IPS DF 6.9 (cell line): ENCODE results near the gene CCP110.

Source experiments
- DNase-seq: peaks from one replicate; pipeline ENCODE4 v3.0.0-alpha.2; 2013; ENCODE audit warnings: low read depth, low spot score
- H3K27ac ChIP-seq: one replicate; pipeline ENCODE4 v1.5.1; 2013; ENCODE audit warnings: low read length, control low read depth
- H3K27me3 ChIP-seq: 2 replicates; pipeline ENCODE4 v1.6.1; 2013; ENCODE audit warnings: mild to moderate bottlenecking, low read length; ENCODE audit not compliant: control insufficient read depth, insufficient read depth
- H3K36me3 ChIP-seq: 2 replicates; pipeline ENCODE4 v1.6.1; 2013; ENCODE audit warnings: low read length; ENCODE audit not compliant: control insufficient read depth, insufficient read depth
- H3K4me1 ChIP-seq: 2 replicates; pipeline ENCODE4 v1.6.1; 2013; ENCODE audit warnings: low read length; ENCODE audit not compliant: control insufficient read depth, insufficient read depth
- H3K4me3 ChIP-seq: 2 replicates; pipeline ENCODE4 v1.5.1; 2013; ENCODE audit warnings: mild to moderate bottlenecking, low read length
- H3K9me3 ChIP-seq: 2 replicates; pipeline ENCODE4 v1.6.1; 2013; ENCODE audit warnings: low read length, inconsistent platforms; ENCODE audit not compliant: control insufficient read depth, insufficient read depth
- WGBS: extraction: QIAGEN DNeasy Blood & Tissue Kit; methylation state at CpG from one replicate; pipeline ENCODE4 v1.1.7; 2013; ENCODE audit warnings: mixed read lengths, missing lambda C conversion rate; ENCODE audit not compliant: insufficient read length, insufficient coverage; 5-methylcytosine and 5-hydroxymethylcytosine counted together

Gene CCP110

DNA sequence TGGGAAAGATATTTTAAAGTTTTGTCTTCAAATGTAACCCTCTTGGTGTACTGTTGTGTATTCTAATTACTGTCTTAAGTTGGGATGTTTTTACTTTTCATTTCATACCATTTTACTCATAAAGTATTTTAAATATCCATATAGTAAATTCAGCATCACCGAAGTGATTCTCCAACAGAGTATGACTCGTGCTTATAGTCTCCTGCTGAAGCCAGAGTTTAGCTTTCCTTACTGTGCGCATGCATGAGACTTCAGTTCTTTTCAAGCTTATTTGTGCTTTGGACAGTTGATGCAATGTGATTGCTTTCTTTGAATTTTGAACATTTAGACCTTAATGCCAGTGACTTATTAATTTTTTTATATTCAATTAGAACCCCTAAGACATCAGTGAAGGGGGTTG is 24.4 kb downstream of the CCP110 start:
- Histone ChIP-seq H3K27me3 (no peaks in the 10 kb centered on the region), H3K9me3 (no peaks in the 10 kb centered on the region), H3K27ac (no peak overlapping the region), H3K4me3 (no peak overlapping the region), H3K36me3 (no peaks in the 10 kb centered on the region; the same call in 1 of the 2 replicates), H3K4me1 (no peaks in the 10 kb centered on the region)
- WGBS = no CpG with 5 or more reads among the region's 3 CpGs
- no peak for DNase-seq

GRCh38 chr16:19549673-19550072 is 25.9 kb downstream of the CCP110 start:
- no peak overlapping the region for H3K4me3 ChIP-seq
- no peak for DNase-seq
- H3K9me3 ChIP-seq = no peaks in the 10 kb centered on the region
- H3K36me3 ChIP-seq = no peaks in the 10 kb centered on the region; the same call in 1 of the 2 replicates
- H3K4me1 ChIP-seq = no peaks in the 10 kb centered on the region
- no peaks in the 10 kb centered on the region for H3K27me3 ChIP-seq
- H3K27ac ChIP-seq = no peak overlapping the region

DNA sequence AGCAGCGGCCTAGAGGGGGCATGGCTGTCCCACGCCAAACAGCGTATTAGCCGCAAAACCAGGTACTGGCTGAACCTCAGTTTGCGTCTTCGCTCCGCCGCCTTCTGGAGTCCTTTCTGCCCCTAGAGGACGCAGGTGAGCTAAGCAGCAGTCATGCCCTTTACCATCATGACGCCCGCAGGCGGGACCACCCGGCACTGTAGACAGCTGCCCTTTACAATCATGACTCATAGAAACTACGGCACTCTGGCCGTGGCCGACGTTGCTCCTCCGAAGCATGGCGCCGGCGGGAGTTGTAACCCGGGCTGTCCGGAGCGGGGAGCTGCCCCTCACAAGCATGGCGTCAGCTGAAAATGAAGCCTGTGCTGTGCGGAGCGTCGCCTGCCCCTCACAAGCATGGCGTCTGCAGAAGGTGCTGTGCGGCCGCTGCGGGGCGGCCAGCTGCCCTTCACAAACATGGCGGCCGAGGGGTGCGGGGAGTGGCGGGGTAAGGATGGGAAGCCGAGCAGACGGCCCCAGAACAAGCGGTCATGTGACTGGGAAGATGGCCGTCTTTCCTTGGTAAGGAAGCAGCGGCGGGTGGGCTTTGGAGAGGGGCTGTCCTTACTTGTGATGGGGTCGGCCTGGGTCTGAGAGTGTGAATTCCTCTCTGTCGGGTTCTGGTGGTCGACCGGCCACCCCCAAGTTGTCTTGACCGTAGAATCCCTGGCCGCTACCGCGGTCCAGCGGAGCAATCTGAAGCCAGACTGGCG is 31.6 kb downstream of the CCP110 start, which contains the start of gene VPS35L:
Gene VPS35L (plus strand): TSS at position 518 of the 752 bp plus-strand sequence. CDS start 27 bp downstream, at position 545.
- peak within 1 kb of the TSS; percentile 94 for H3K4me3 ChIP-seq
- no peaks in the 10 kb centered on the region for H3K27me3 ChIP-seq
- H3K36me3 ChIP-seq = no peaks in the 10 kb centered on the region
- no peaks in the 10 kb centered on the region for H3K9me3 ChIP-seq
- H3K27ac ChIP-seq = no peak within 1 kb of the TSS
- H3K4me1 ChIP-seq = no peaks in the 10 kb centered on the region; the same call in 1 of the 2 replicates
- DNase-seq = peak; percentile 96
- no CpG with 5 or more reads among the region's 53 CpGs for WGBS

- H3K4me1 ChIP-seq = no peaks in the 10 kb centered on the region; the same call in 1 of the 2 replicates
- H3K27ac ChIP-seq = no peak overlapping the region
- DNase-seq = peak; percentile 93
- no peaks in the 10 kb centered on the region for H3K36me3 ChIP-seq
- peak overlapping the region; percentile 94 for H3K4me3 ChIP-seq
- no peaks in the 10 kb centered on the region for H3K27me3 ChIP-seq
- no CpG with 5 or more reads among the region's 19 CpGs for WGBS
- H3K9me3 ChIP-seq = no peaks in the 10 kb centered on the region
Measured at GRCh38 chr16:19555938-19556771, 32.4 kb downstream of the CCP110 start.

GRCh38 chr16:19559242-19559910 is 35.6 kb downstream of the CCP110 start:
- WGBS = no CpG with 5 or more reads among the region's 10 CpGs
- Histone ChIP-seq H3K27me3 (no peaks in the 10 kb centered on the region), H3K4me3 (no peak overlapping the region), H3K4me1 (no peaks in the 10 kb centered on the region; the same call in 1 of the 2 replicates), H3K36me3 (no peaks in the 10 kb centered on the region), H3K27ac (no peak overlapping the region), H3K9me3 (no peaks in the 10 kb centered on the region)
- DNase-seq = no peak

DNA sequence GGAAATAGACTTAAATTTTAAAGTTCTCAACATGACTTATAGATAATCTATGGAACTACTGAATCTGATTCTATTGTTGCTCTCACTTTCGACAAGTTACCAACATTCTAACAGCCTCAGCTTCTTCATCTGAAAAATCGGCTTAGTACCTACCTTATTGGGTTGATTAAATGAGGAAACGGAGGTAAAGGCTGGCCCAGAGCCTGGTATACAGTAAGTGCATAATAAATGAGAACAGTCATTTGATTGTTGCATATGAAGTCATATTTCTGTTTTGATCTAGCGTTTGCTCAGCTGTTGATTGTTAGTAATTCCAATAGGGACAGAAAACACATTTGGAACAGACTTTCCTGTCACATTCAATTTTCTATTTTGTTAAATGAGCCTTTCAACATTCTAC is 36.3 kb downstream of the CCP110 start:
- Histone ChIP-seq H3K36me3 (no peaks in the 10 kb centered on the region), H3K27ac (no peak overlapping the region), H3K27me3 (no peaks in the 10 kb centered on the region), H3K4me1 (no peaks in the 10 kb centered on the region; the same call in 1 of the 2 replicates), H3K9me3 (no peaks in the 10 kb centered on the region), H3K4me3 (no peak overlapping the region)
- WGBS = no CpG with 5 or more reads among the region's 4 CpGs
- no peak for DNase-seq

- DNase-seq = no peak
- Histone ChIP-seq H3K4me1 (no peaks in the 10 kb centered on the region; the same call in 1 of the 2 replicates), H3K9me3 (no peaks in the 10 kb centered on the region), H3K27me3 (no peaks in the 10 kb centered on the region), H3K36me3 (no peaks in the 10 kb centered on the region), H3K27ac (no peak overlapping the region), H3K4me3 (no peak overlapping the region)
- no CpG with 5 or more reads among the region's 4 CpGs for WGBS
Measured at GRCh38 chr16:19563377-19563776, 39.6 kb downstream of the CCP110 start.

GRCh38 chr16:19566362-19566761 is 42.6 kb downstream of the CCP110 start:
- no CpG with 5 or more reads among the region's 3 CpGs for WGBS

GRCh38 chr16:19567560-19567959 is 43.8 kb downstream of the CCP110 start:
- no peak for DNase-seq
- Histone ChIP-seq H3K27me3 (no peaks in the 10 kb centered on the region), H3K27ac (no peak overlapping the region), H3K36me3 (peaks cover 4% of the 10 kb centered on the region), H3K9me3 (no peaks in the 10 kb centered on the region), H3K4me1 (no peaks in the 10 kb centered on the region), H3K4me3 (no peak overlapping the region)
- no CpG with 5 or more reads among the region's 8 CpGs for WGBS

More at GRCh38 chr16:19566362-19566761, 42.6 kb downstream of the CCP110 start:
- Histone ChIP-seq H3K4me3 (no peak overlapping the region), H3K36me3 (peaks cover 4% of the 10 kb centered on the region), H3K9me3 (no peaks in the 10 kb centered on the region), H3K27ac (no peak overlapping the region), H3K4me1 (no peaks in the 10 kb centered on the region), H3K27me3 (no peaks in the 10 kb centered on the region)
- DNase-seq = no peak

- no peak for DNase-seq
- no peak overlapping the region for H3K27ac ChIP-seq
- no CpG with 5 or more reads among the region's 9 CpGs for WGBS
- H3K36me3 ChIP-seq = peaks cover 13% of the 10 kb centered on the region
- H3K9me3 ChIP-seq = no peaks in the 10 kb centered on the region
- no peaks in the 10 kb centered on the region for H3K4me1 ChIP-seq
- H3K4me3 ChIP-seq = no peak overlapping the region
- H3K27me3 ChIP-seq = no peaks in the 10 kb centered on the region
Measured at GRCh38 chr16:19573997-19574396, 50.3 kb downstream of the CCP110 start.
